Activated naive CD4-positive, alpha-beta T cell treated with anti-CD3 and anti-CD28 coated beads for 36 hours (primary cell): ENCODE data around the gene KYAT1. TPM values are rescaled to one million over a fixed set of nuclear protein-coding genes. Genes with fewer than 3 reads are reported as not detected.

Experiments
- CTCF ChIA-PET: fragments of 350-600 bp; sonication (Branson Sonifier 250); formaldehyde crosslinking; loops from one replicate; lab custom pipeline; 2021; ENCODE audit warnings: antibody characterized with exemption; lab: Charles Lee
- DNase-seq: peaks from one replicate; pipeline ENCODE4 v3.0.0-alpha.2; 2020
- H3K27ac Mint-ChIP-seq: one replicate; pipeline ENCODE4 v1.8.0; 2021; ENCODE audit warnings: mild to moderate bottlenecking, mixed read lengths
- H3K27me3 Mint-ChIP-seq: one replicate; pipeline ENCODE4 v1.8.0; 2021; ENCODE audit warnings: low read depth, mixed read lengths
- H3K36me3 Mint-ChIP-seq: one replicate; pipeline ENCODE4 v1.8.0; 2021; ENCODE audit warnings: low read depth, mixed read lengths
- H3K4me1 Mint-ChIP-seq: one replicate; pipeline ENCODE4 v1.8.0; 2021; ENCODE audit warnings: low read depth, mixed read lengths
- H3K4me3 Mint-ChIP-seq: one replicate; pipeline ENCODE4 v1.8.0; 2021; ENCODE audit warnings: mild to moderate bottlenecking, moderate library complexity, mixed read lengths
- H3K9me3 Mint-ChIP-seq: one replicate; pipeline ENCODE4 v1.8.0; 2021; ENCODE audit warnings: mixed read lengths
- intact Hi-C: fragments of 100-400 bp; cut with micrococcal nuclease; formaldehyde crosslinking; loops from one replicate; pipeline ENCODE4 v1.15.1; 2023
- total RNA-seq, 2 experiments: library from RNA; stranded (reverse); gene quantifications; one replicate each; pipeline ENCODE4 v1.2.3, GENCODE V29; 2021

Gene KYAT1
- total RNA-seq, 2 experiments from 2014 or later: 29.6 to 33.6 TPM

GRCh38 chr9:128828267-128828666 lies 53.5 kb downstream of the KYAT1 start:
- Mint-ChIP-seq H3K4me3 (peak overlapping the region; percentile 92), H3K27me3 (no peaks in the 10 kb centered on the region), H3K36me3 (peaks cover 13% of the 10 kb centered on the region), H3K9me3 (no peaks in the 10 kb centered on the region), H3K4me1 (peaks cover 18% of the 10 kb centered on the region), H3K27ac (peak overlapping the region; percentile 86)
- CTCF ChIA-PET: interaction anchor here (1.2 to 2.6 kb wide), 2 partner anchors 9 to 100 kb away, joined by 3 to 21 read pairs; partner anchors contain the start of gene ENDOG
- intact Hi-C loops: no loop called here
- DNase-seq: no peak

DNA sequence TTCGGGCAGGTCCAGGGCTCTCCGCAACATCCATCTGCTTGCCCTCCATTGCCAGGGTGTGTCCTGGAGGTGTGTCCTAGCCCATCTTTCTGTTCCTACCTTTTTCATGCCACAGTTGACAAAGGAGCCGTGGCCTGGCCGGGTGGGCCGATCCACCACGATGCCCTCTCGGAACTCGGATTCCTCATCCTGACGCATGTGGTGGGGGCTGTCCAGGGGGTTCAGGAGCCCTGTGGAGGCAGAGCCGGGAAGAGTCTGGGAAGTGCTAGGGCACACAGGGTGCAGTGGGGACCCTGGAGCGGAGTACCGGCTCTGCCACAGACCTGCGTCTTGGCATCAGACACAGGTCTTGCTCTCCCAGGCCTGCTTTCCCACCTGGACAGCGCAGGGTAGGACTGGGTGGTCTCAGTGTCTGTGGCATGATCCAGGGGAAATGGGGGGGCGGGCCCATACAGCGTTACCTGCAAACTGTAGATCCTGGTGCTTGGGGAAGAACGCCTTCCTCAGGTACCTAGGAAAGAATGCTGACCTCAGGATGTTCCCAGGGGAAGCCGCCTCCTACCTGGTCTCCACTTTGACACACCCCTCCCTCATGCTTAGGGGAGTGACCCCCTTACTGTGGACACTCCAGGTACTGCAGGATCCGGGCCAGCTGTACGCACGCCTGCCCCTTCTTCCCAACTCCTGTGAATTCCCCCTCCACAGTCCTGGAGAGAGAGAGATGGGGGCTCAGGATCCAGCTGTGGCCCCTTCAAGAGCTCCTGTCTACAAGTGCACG lies 55.6 kb downstream of the KYAT1 start:
- intact Hi-C loops: no loop called here
- H3K27ac Mint-ChIP-seq: no peak overlapping the region
- no peaks in the 10 kb centered on the region for H3K27me3 Mint-ChIP-seq
- H3K9me3 Mint-ChIP-seq: no peaks in the 10 kb centered on the region
- DNase-seq: no peak
- H3K4me3 Mint-ChIP-seq: no peak overlapping the region
- H3K36me3 Mint-ChIP-seq: peaks cover 18% of the 10 kb centered on the region
- CTCF ChIA-PET: interaction anchor here (1.2 kb wide), 1 partner anchor 12 kb away, joined by 3 read pairs; no protein-coding TSS in a partner anchor
- peaks cover 21% of the 10 kb centered on the region for H3K4me1 Mint-ChIP-seq

- CTCF ChIA-PET: interaction anchor here (0.6 to 1.2 kb wide), 3 partner anchors 13 to 91 kb away, joined by 3 read pairs; no protein-coding TSS in a partner anchor
- intact Hi-C loops: no loop called here
- H3K27ac Mint-ChIP-seq: no peak overlapping the region
- H3K4me1 Mint-ChIP-seq: peaks cover 26% of the 10 kb centered on the region
- peaks cover 18% of the 10 kb centered on the region for H3K36me3 Mint-ChIP-seq
- no peak for DNase-seq
- H3K9me3 Mint-ChIP-seq: no peaks in the 10 kb centered on the region
- no peak overlapping the region for H3K4me3 Mint-ChIP-seq
- H3K27me3 Mint-ChIP-seq: no peaks in the 10 kb centered on the region
Observed at GRCh38 chr9:128824911-128825310, 56.8 kb downstream of the KYAT1 start.

DNA sequence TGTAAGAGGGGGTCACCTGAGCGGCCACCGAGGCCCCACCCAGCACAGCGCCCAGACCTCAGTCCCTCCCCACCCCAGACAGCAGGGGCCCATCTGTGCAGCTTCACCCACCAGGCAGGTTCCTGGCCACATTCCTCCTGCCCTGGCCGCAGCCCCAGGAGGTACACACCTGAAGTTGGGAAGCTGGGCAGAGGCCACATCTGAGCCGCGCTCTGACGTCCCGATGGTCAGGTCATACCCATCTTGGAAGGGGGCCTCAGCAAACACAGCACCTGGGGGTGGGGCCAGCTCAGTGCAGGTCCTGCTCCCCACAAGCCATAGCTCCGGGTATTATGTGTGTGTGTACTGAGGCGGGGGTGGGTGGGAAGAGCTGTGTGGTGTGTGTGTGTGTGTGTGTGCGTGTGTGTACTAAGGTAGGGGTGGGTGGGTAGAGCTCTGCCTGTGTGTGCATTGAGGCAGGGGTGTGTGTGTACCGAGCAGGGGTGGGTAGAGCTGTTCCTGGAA lies 57.8 kb downstream of the KYAT1 start:
- Mint-ChIP-seq H3K27me3 (no peaks in the 10 kb centered on the region), H3K36me3 (peaks cover 16% of the 10 kb centered on the region), H3K4me3 (no peak overlapping the region), H3K9me3 (no peaks in the 10 kb centered on the region), H3K4me1 (peaks cover 31% of the 10 kb centered on the region), H3K27ac (no peak overlapping the region)
- no peak for DNase-seq
- intact Hi-C loops: no loop called here
- CTCF ChIA-PET: interaction anchor here (0.5 kb wide), 1 partner anchor 106 kb away, joined by 5 read pairs; no protein-coding TSS in a partner anchor

DNA sequence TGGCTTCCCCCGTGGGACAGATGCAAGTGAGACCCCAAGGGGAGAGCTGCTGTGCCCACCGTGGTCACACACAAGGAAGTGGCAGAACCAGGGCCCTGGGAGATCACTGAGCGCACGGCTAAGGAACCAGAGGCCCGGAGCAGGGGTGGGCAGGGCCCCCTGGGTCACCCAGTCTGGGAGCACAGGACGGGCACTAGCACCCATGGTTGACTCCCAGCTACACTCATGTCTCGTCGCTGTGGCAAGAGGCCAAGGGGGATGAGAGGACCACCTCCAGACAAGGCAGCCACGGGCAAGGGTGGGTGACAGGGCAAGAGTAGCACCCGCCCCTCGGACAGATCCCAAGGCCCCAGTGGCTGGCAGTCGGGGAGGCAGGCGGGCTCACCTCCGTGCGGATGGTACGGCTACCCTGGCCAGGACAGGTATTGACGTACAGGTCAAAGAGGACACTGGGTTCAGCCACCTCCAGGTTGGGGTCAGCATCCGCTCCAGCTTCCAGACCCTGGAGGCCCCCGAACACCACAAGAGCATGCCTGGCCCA lies 58.3 kb downstream of the KYAT1 start:
- Mint-ChIP-seq H3K4me3 (no peak overlapping the region), H3K27ac (no peak overlapping the region), H3K4me1 (peaks cover 25% of the 10 kb centered on the region), H3K36me3 (peaks cover 15% of the 10 kb centered on the region), H3K27me3 (no peaks in the 10 kb centered on the region), H3K9me3 (no peaks in the 10 kb centered on the region)
- CTCF ChIA-PET: interaction anchor here (0.5 kb wide), 1 partner anchor 106 kb away, joined by 5 read pairs; no protein-coding TSS in a partner anchor
- DNase-seq: no peak
- intact Hi-C loops: no loop called here

- Mint-ChIP-seq H3K4me3 (no peak overlapping the region), H3K27ac (no peak overlapping the region), H3K4me1 (peaks cover 22% of the 10 kb centered on the region)
Observed at GRCh38 chr9:128822407-128823042, 59.2 kb downstream of the KYAT1 start.

GRCh38 chr9:128821584-128822406 lies 60.0 kb downstream of the KYAT1 start:
- peaks cover 22% of the 10 kb centered on the region for H3K4me1 Mint-ChIP-seq
- peaks cover 12% of the 10 kb centered on the region for H3K36me3 Mint-ChIP-seq
- intact Hi-C loops: no loop called here
- no peaks in the 10 kb centered on the region for H3K27me3 Mint-ChIP-seq
- CTCF ChIA-PET: no interaction called here
- no peak overlapping the region for H3K4me3 Mint-ChIP-seq
- H3K27ac Mint-ChIP-seq: no peak overlapping the region
- H3K9me3 Mint-ChIP-seq: no peaks in the 10 kb centered on the region
- no peak for DNase-seq

More at GRCh38 chr9:128822407-128823042, 59.2 kb downstream of the KYAT1 start:
- CTCF ChIA-PET: no interaction called here
- Mint-ChIP-seq H3K27me3 (no peaks in the 10 kb centered on the region), H3K9me3 (no peaks in the 10 kb centered on the region), H3K36me3 (peaks cover 15% of the 10 kb centered on the region)
- intact Hi-C loops: no loop called here
- DNase-seq: no peak

DNA sequence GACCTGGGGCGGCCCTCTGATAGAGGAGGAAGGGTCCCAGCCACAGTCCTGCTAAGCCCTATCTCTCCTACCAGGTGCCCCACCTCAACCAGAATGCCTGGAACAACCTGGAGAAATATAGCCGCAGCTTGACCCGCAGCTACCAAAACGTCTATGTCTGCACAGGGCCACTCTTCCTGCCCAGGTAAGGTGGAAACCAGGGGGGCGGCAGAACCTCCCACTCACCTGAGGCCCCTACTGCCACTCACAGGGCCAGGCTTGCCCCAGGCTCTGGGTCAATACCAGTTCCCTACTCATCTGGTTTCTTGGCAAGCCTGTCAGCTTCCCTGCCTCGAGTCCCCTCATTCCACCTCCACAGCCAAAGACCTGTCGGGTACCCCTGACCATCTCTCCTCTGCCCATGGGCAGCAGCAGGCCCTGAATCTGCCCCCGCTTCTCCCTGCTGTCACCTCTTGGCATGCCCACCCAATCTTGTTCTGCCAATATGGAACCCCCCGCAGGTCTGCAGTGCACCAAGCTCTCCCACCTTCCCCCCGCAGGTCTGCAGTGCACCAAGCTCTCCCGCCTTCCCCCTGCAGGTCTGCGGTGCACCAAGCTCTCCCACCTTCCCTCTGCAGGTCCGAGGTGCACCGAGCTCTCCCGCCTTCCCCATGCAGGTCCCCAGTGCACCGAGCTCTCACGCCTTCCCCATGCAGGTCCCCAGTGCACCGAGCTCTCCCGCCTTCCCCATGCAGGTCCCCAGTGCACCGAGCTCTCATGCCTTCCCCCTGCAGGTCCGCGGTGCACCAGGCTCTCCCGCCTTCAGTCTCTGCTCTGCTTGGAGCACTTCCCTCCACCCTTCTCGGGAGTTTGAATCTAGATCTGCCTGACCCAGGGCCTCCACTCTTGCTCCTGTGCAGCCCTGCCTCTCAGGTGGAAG lies 60.8 kb downstream of the KYAT1 start:
- Mint-ChIP-seq H3K27ac (no peak overlapping the region), H3K9me3 (no peaks in the 10 kb centered on the region), H3K4me3 (no peak overlapping the region), H3K36me3 (peaks cover 10% of the 10 kb centered on the region), H3K27me3 (no peaks in the 10 kb centered on the region), H3K4me1 (peaks cover 22% of the 10 kb centered on the region)
- intact Hi-C loops: no loop called here
- CTCF ChIA-PET: interaction anchor here (0.6 kb wide), 1 partner anchor 511 kb away, joined by 3 read pairs; no protein-coding TSS in a partner anchor
- no peak for DNase-seq

- no peak for DNase-seq
- Mint-ChIP-seq H3K4me1 (peaks cover 22% of the 10 kb centered on the region), H3K36me3 (peaks cover 10% of the 10 kb centered on the region), H3K27ac (no peak overlapping the region), H3K27me3 (no peaks in the 10 kb centered on the region), H3K9me3 (no peaks in the 10 kb centered on the region), H3K4me3 (peak overlapping the region; percentile 41)
- intact Hi-C loops: loop anchor here (2.0 to 5.0 kb wide), 5 partner anchors 117 to 1757 kb away; partner anchors contain the start of genes CRAT, FUBP3, PKN3 and PTPA
- CTCF ChIA-PET: interaction anchor here (0.6 to 3.3 kb wide), 5 partner anchors 9 to 512 kb away, joined by 3 to 21 read pairs (median 10); partner anchors contain the start of genes SH3GLB2 and SPOUT1
Observed at GRCh38 chr9:128819716-128820664, 61.8 kb downstream of the KYAT1 start.
